ENCODE results near the gene WNK3. TPM values are rescaled to one million over a fixed set of nuclear protein-coding genes. Genes with fewer than 3 reads are reported as not detected.

The WNK3 gene
- total RNA-seq, 1 donor from 2014 or later = 8.4 TPM

DNA sequence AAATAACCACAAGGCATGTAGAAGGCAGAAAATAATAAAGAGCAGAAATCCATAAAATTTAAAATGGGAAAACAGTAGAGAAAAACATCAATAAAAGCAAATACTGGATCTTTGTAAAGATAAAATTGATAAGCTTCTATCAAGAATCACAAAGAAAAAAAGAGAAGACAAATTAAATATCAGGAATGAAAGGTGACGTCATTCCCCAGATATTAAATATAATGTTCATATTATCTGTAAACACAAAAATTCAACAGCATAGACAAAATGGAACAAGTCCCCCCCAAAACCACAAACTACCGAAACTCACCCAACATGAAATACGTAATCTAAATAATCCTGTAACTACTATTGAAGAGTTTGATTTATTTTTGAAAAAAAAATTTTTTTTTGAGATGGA lies 144.2 kb downstream of the WNK3 start:
- FAIRE-seq = no peak
- Histone ChIP-seq H3K9ac (ENCODE audit: low read length) (no peak overlapping the region), H3K4me3 (ENCODE audit: insufficient read depth, low read depth, low read length) (no peak overlapping the region), H4K20me1 (ENCODE audit: insufficient read depth, low read length) (no peaks in the 10 kb centered on the region), H2AFZ (ENCODE audit: low read depth, low read length) (no peak overlapping the region), H3K9me3 (ENCODE audit: insufficient read depth, low read depth, low read length) (no peaks in the 10 kb centered on the region), H3K36me3 (ENCODE audit: insufficient read depth, low read length) (no peaks in the 10 kb centered on the region), H3K27ac (ENCODE audit: low read depth, low read length) (no peak overlapping the region), H3K79me2 (ENCODE audit: insufficient read depth, low read length) (no peaks in the 10 kb centered on the region), H3K4me1 (ENCODE audit: insufficient read depth, low read length) (no peaks in the 10 kb centered on the region), H3K4me2 (ENCODE audit: low read length) (no peak overlapping the region), H3K27me3 (ENCODE audit: insufficient read depth, low read length) (no peaks in the 10 kb centered on the region)
- H3K9me3 Mint-ChIP-seq (ENCODE audit: unreplicated experiment) = no peaks in the 10 kb centered on the region
- H3K27me3 Mint-ChIP-seq (ENCODE audit: low read depth, unreplicated experiment) = no peaks in the 10 kb centered on the region
- H3K27ac Mint-ChIP-seq (ENCODE audit: unreplicated experiment) = no peak overlapping the region
- no peak for DNase-seq (ENCODE audit: low read depth)
- no peaks in the 10 kb centered on the region for H3K4me1 Mint-ChIP-seq (ENCODE audit: low read depth, unreplicated experiment)
- H3K4me3 Mint-ChIP-seq (ENCODE audit: unreplicated experiment) = no peak overlapping the region
- H3K36me3 Mint-ChIP-seq (ENCODE audit: low read depth, unreplicated experiment) = peaks cover 3% of the 10 kb centered on the region
- TF ChIP-seq, protein P1, sequence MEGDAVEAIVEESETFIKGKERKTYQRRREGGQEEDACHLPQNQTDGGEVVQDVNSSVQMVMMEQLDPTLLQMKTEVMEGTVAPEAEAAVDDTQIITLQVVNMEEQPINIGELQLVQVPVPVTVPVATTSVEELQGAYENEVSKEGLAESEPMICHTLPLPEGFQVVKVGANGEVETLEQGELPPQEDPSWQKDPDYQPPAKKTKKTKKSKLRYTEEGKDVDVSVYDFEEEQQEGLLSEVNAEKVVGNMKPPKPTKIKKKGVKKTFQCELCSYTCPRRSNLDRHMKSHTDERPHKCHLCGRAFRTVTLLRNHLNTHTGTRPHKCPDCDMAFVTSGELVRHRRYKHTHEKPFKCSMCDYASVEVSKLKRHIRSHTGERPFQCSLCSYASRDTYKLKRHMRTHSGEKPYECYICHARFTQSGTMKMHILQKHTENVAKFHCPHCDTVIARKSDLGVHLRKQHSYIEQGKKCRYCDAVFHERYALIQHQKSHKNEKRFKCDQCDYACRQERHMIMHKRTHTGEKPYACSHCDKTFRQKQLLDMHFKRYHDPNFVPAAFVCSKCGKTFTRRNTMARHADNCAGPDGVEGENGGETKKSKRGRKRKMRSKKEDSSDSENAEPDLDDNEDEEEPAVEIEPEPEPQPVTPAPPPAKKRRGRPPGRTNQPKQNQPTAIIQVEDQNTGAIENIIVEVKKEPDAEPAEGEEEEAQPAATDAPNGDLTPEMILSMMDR (IDR thresholded peaks at IDR 0.05; ENCODE audit: insufficient read depth, low read depth, low read length) = no peak
- no peak for TF ChIP-seq EZH2 (IDR thresholded peaks at IDR 0.05; ENCODE audit: insufficient read depth, low read length)

DNA sequence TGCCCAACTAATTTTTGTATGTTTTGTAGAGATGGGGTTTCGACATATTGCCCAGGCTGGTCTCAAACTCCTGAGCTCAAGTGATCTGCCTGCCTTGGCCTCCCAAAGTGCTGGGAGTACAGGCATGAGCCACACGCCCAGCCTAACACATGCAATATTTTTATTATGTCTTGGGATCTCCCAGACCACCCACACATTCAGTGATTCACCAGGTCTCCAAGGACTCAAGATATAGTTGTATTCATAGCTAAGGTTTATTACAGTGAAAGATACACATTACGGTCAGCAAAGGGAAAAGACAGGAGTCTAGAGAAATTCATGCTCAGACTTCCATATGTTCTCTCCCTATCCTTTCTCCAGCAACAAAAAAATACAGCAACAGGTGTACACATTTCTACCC lies 149.3 kb downstream of the WNK3 start:
- H3K4me1 Mint-ChIP-seq (ENCODE audit: low read depth, unreplicated experiment) = no peaks in the 10 kb centered on the region
- no peak for FAIRE-seq
- peak; percentile 51 for DNase-seq (ENCODE audit: low read depth)
- no peaks in the 10 kb centered on the region for H3K36me3 ChIP-seq (ENCODE audit: insufficient read depth, low read length)
- H3K79me2 ChIP-seq (ENCODE audit: insufficient read depth, low read length) = no peaks in the 10 kb centered on the region
- no peak overlapping the region for H3K9ac ChIP-seq (ENCODE audit: low read length)
- H3K27ac Mint-ChIP-seq (ENCODE audit: unreplicated experiment) = no peak overlapping the region
- TF ChIP-seq, protein P1 (IDR thresholded peaks at IDR 0.05; ENCODE audit: insufficient read depth, low read depth, low read length) = no peak
- no peak for TF ChIP-seq EZH2 (IDR thresholded peaks at IDR 0.05; ENCODE audit: insufficient read depth, low read length)
- H3K4me3 ChIP-seq (ENCODE audit: insufficient read depth, low read depth, low read length) = no peak overlapping the region
- no peak overlapping the region for H2AFZ ChIP-seq (ENCODE audit: low read depth, low read length)
- no peaks in the 10 kb centered on the region for H3K9me3 Mint-ChIP-seq (ENCODE audit: unreplicated experiment)
- H4K20me1 ChIP-seq (ENCODE audit: insufficient read depth, low read length) = no peaks in the 10 kb centered on the region
- no peaks in the 10 kb centered on the region for H3K36me3 Mint-ChIP-seq (ENCODE audit: low read depth, unreplicated experiment)
- H3K27ac ChIP-seq (ENCODE audit: low read depth, low read length) = no peak overlapping the region
- H3K4me3 Mint-ChIP-seq (ENCODE audit: unreplicated experiment) = no peak overlapping the region
- H3K27me3 ChIP-seq (ENCODE audit: insufficient read depth, low read length) = no peaks in the 10 kb centered on the region
- no peaks in the 10 kb centered on the region for H3K4me1 ChIP-seq (ENCODE audit: insufficient read depth, low read length)
- H3K9me3 ChIP-seq (ENCODE audit: insufficient read depth, low read depth, low read length) = no peaks in the 10 kb centered on the region
- no peaks in the 10 kb centered on the region for H3K27me3 Mint-ChIP-seq (ENCODE audit: low read depth, unreplicated experiment)
- H3K4me2 ChIP-seq (ENCODE audit: low read length) = no peak overlapping the region

- Histone ChIP-seq H3K4me2 (ENCODE audit: low read length) (no peak overlapping the region), H3K4me1 (ENCODE audit: insufficient read depth, low read length) (no peaks in the 10 kb centered on the region), H2AFZ (ENCODE audit: low read depth, low read length) (no peak overlapping the region), H3K36me3 (ENCODE audit: insufficient read depth, low read length) (no peaks in the 10 kb centered on the region), H3K27ac (ENCODE audit: low read depth, low read length) (no peak overlapping the region), H3K27me3 (ENCODE audit: insufficient read depth, low read length) (no peaks in the 10 kb centered on the region), H3K4me3 (ENCODE audit: insufficient read depth, low read depth, low read length) (no peak overlapping the region), H4K20me1 (ENCODE audit: insufficient read depth, low read length) (no peaks in the 10 kb centered on the region), H3K9me3 (ENCODE audit: insufficient read depth, low read depth, low read length) (no peaks in the 10 kb centered on the region), H3K9ac (ENCODE audit: low read length) (no peak overlapping the region), H3K79me2 (ENCODE audit: insufficient read depth, low read length) (no peaks in the 10 kb centered on the region)
- FAIRE-seq = no peak
- Mint-ChIP-seq H3K27ac (ENCODE audit: unreplicated experiment) (no peak overlapping the region), H3K27me3 (ENCODE audit: low read depth, unreplicated experiment) (no peaks in the 10 kb centered on the region), H3K4me1 (ENCODE audit: low read depth, unreplicated experiment) (peaks cover 2% of the 10 kb centered on the region), H3K9me3 (ENCODE audit: unreplicated experiment) (no peaks in the 10 kb centered on the region), H3K4me3 (ENCODE audit: unreplicated experiment) (no peak overlapping the region), H3K36me3 (ENCODE audit: low read depth, unreplicated experiment) (no peaks in the 10 kb centered on the region)
- no peak for DNase-seq (ENCODE audit: low read depth)
- TF ChIP-seq EZH2 (IDR thresholded peaks at IDR 0.05; ENCODE audit: insufficient read depth, low read length) = no peak
- TF ChIP-seq, protein P1 (IDR thresholded peaks at IDR 0.05; ENCODE audit: insufficient read depth, low read depth, low read length) = no peak
Measured at GRCh38 chrX:54198262-54198661, 159.6 kb downstream of the WNK3 start.
